Stimulated activated CD4-positive, alpha-beta T cell treated with anti-CD3 and anti-CD28 coated beads, Interleukin-2, amount 100 ng/mL, for 4 hours (primary cell): ENCODE measurements around the gene PIK3CG.
"Not testable (repeated sequence)": the region's sequence is repeated elsewhere in the genome, so short reads cannot be mapped to it uniquely, and the experiment has no call there.

ENCODE experiments used
- DNase-seq: peaks from one replicate; pipeline ENCODE4 v3.0.0-alpha.2; 2020; ENCODE audit warnings: low read depth

The PIK3CG gene

GRCh38 chr7:106865130-106866041, at the start of gene PIK3CG:
Gene PIK3CG, plus strand, starts transcription at chr7:106865282. Its CDS starts 2,280 bp downstream, at chr7:106867562.
- no peak for DNase-seq

- no peak for DNase-seq
Measured at GRCh38 chr7:106817098-106817497, 48.0 kb upstream of the PIK3CG start.

- DNase-seq = no peak
Measured at GRCh38 chr7:106818736-106819135, 46.3 kb upstream of the PIK3CG start.

GRCh38 chr7:106819546-106819945, 45.5 kb upstream of the PIK3CG start:
- DNase-seq = no peak

GRCh38 chr7:106820321-106821217, 44.5 kb upstream of the PIK3CG start:
- no peak for DNase-seq

- no peak for DNase-seq
Measured at GRCh38 chr7:106823631-106824030, 41.5 kb upstream of the PIK3CG start.

- no peak for DNase-seq
Measured at GRCh38 chr7:106824458-106824857, 40.6 kb upstream of the PIK3CG start.

- DNase-seq = no peak
Measured at GRCh38 chr7:106827626-106828025, 37.5 kb upstream of the PIK3CG start.

GRCh38 chr7:106829496-106829895, 35.6 kb upstream of the PIK3CG start:
- no peak for DNase-seq

GRCh38 chr7:106830896-106831295, 34.2 kb upstream of the PIK3CG start:
- not testable (repeated sequence) for DNase-seq

- no peak for DNase-seq
Measured at GRCh38 chr7:106836816-106837215, 28.3 kb upstream of the PIK3CG start.

- no peak for DNase-seq
Measured at GRCh38 chr7:106839511-106839910, 25.6 kb upstream of the PIK3CG start.

- DNase-seq = no peak
Measured at GRCh38 chr7:106840342-106840741, 24.7 kb upstream of the PIK3CG start.

GRCh38 chr7:106841896-106842390, 23.1 kb upstream of the PIK3CG start:
- DNase-seq = no peak

GRCh38 chr7:106844279-106844997, 20.6 kb upstream of the PIK3CG start:
- no peak for DNase-seq

GRCh38 chr7:106848049-106848448, 17.0 kb upstream of the PIK3CG start:
- no peak for DNase-seq

- no peak for DNase-seq
Measured at GRCh38 chr7:106848851-106849442, 16.1 kb upstream of the PIK3CG start.

- DNase-seq = not testable (repeated sequence)
Measured at GRCh38 chr7:106851632-106852031, 13.4 kb upstream of the PIK3CG start.

- no peak for DNase-seq
Measured at GRCh38 chr7:106853250-106853908, 11.7 kb upstream of the PIK3CG start.

GRCh38 chr7:106855540-106856132, 9.4 kb upstream of the PIK3CG start:
- DNase-seq = no peak
